HK-2 (cell line): ENCODE results near the gene HOXA6.
A peak's percentile ranks its signal among the peaks of the same experiment; 100 is the strongest.

Experiments
- DNase-seq: peaks from one replicate; pipeline ENCODE4 v3.0.0-alpha.2; 2018; ENCODE audit not compliant: unreplicated experiment

The HOXA6 gene

DNA sequence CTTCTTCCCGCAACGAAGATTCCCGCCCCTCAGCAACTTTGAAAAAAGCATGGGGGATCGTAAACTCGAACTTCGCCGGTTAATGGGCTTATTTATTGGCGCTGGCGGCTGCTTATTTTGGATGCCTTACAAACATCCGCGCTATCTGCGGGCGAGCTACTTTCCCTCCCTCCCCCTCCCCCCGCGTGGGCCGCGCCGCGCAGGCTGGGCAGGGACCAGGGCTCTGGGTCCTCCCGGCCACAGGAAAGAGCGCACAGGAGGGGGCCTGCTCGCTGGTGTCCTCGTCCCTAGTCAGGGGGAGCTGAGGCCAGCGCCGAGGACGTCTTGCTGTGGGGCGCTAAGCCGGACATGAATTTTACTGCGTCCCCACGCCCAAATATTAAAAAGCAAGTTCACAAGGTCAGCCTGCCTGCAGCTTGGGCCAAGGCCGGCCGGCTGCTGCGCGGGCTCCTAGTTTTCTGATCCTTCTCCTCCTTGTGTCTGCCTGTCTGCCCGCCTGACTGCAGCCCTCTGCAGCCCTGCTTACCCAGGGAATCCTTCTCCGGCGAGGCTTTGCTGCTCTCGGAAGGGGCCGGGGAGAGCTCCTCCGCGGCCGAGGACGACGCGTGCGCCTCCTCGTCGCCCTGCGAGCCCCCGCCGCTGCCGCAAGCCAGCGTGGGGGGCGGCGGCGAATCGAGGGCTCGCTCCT lies 25.4 kb upstream of the HOXA6 start:
- peak; percentile 77 for DNase-seq

DNA sequence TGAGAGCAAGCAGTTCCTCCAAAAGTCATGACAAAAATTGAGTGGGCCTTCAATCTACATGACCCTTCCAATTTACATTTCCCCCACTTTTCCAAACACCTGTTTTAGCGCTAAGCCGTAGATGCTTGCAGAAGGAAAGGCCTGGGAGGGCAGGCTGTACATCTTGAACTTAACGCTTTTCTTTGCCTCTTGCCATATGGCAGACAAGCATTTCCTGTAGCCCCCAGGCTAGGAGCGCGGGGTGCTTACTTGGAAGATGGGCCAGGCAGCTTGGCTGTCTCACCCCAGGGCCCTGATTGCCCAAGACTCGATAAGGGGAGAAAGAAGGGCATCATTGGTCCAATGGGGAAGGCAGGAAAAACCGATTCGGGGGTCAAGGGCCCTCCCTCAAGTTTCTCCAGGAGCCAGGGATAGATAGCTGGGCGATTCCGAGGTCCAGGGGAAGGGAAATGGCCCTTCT lies 24.8 kb upstream of the HOXA6 start:
- peak; percentile 53 for DNase-seq

DNA sequence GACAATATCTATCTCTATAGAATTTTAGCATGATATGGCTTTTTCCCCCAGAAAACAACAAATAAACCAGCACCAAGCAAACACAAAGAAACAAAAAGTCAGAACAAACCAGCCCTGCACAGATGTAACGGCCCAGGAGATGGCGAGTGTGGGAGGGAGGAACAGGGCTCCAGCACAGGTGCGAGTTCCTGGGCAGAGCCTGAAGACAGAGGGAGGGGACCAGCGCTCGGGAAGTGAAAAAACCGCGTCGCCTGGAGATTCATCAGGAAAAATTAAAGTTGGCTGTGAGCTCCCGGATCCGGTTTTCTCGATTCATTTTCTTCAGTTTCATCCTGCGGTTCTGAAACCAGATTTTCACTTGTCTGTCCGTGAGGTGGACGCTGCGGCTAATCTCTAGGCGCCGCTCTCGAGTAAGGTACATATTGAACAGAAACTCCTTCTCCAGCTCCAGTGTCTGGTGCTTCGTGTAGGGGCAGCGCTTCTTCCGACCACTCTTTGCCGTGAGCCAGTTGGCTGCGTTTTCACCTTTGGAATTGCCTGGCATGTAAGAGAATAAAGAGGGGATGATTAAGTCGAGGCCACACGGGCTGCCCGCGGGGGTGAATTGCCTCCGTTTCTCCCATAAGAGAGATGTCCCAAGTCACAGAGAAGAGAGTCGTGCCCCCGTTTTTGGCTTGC lies 24.2 kb upstream of the HOXA6 start:
- DNase-seq = peak; percentile 59

DNA sequence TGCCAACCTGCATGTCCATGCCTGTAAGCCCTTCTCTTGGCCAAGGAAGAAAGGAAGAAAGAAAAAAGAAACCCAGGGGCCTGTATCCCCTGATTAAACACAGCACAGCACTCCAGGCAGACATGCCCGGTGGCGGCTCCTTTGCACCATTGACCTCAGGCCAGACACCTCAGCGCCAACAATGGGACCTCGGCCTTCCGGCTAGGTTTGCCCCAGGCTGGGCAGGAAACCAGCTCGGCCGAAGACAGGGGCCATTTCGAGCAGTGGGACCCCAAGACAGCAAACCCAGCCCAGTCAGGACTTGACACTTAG lies 23.7 kb upstream of the HOXA6 start:
- DNase-seq = peak; percentile 68

DNA sequence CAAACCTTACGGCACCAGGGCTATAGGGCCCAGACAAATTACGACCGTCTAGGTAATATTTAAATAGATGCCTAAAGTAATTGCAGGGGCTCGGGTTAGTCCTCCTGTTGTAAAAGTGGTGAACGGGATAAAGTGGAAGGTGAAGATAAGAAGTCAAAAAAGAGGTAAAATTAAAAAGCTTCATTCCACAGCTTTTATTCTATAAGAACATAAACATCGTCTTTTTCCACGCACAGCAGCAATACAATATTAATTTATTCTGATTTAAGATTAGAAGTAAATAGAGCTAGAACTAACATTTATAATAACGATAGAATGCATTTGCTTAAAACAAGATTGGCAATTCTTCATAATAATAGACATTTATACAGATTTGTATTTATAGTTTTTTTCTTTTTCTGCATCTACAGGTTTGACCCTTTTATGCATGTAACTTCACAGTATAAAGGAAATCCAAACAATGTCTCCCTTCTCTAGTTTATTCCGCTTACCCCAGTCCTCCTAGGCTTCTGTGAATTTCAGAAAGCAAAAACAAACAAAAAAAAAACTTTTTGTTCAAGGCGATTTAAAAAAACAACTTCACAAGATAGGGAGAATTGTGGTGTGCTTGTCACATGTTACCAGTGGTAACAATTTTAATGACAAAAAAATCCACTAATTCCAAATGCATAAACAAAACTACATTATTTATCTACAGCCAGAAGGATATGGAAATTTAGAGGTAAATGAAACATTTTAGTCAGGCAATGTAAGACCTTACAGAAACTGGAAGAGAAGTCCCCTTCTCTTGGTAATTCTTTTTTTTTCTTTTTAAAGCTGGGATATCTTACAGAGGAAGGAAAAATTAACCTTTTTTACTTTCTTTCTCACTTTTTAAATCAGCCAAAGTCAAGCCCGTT lies 23.1 kb upstream of the HOXA6 start:
- no peak for DNase-seq

DNA sequence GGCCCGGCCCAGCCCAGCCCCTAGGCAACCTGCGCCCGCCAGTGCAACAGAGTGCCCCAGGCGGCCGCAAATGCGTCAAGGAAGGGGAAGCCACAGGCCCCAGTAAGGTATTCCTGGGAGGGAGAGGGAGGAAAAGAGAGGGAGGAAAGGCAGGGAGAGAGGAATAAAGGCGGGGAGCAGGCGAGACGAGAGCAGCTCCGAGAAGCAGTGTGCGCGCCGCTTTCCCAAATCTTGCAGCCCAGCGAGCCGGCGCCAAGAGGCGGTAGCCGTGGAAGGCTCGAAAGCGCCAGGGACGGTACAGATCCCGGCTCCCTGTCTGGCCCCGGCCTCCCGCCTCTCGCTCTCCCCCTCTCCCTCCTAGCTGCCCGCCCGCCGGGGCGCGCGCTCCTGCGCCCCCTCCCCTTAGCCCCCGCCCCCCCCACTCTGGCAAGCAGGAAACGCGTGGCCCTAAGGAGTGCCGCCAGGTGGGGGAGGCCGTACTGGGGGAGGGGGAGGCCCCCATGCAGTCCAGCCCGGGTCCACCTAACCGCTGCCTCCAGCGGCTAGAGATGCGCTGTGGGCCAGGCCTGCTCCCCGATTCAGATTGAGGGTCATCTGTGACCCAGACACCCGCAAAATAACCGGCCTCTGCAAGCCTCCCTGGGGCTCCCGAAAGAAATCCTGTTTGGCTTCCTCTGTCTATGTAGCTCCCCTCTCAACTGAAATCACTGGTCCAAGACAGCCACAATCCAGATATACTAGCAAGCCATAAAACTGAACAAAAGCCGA lies 22.3 kb upstream of the HOXA6 start:
- peak; percentile 79 for DNase-seq

DNA sequence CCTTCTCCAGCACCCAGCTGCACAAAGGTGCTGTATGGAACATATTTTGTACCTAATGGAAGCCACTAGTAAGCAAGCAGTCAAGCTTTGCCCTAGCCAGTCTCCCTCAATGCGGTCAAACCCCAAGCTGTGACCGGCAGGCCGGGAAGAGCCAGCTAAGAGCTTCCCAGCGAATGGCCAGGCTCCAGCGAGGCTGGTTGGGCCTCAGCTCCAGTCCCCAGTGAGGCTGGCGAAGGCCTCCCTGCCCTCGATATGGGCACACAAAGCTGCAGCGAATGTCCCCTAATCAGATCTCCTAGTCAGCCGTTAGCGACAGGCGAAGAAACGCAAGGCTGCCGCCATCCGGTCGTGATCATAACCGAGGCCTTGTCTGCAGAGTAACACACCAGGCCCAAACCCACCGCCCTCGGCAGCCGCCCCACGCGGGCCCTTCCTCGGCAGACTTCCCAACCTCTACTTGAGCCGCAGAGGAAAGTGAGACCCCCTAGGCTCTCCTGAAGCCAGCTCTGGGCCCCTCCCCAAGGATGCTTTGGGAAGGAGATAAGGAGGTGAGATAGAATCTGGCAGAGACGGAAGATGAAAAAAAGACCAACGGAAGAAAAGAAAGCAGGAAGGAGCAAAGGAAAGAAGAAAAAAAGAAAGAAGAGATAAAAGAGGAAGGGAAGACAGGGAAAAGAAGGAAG lies 20.8 kb upstream of the HOXA6 start:
- DNase-seq = peak; percentile 74

DNA sequence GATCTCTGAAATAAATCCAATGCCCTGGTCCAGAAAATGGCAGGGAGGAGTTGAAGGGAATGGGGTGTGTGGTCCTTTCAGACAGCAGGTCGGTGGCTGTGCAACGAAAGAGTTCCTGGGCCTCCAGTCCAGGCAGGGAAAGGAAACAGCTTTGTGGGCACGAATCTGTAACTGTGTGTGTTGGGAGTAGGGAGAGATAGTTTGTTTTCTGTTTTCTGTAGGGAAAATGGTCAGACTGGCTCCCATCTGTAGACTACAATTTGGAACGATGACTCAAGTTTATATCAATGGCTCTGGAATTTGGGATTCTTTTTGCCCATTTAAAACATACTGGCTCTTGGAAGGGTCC lies 20.3 kb upstream of the HOXA6 start:
- DNase-seq = no peak

DNA sequence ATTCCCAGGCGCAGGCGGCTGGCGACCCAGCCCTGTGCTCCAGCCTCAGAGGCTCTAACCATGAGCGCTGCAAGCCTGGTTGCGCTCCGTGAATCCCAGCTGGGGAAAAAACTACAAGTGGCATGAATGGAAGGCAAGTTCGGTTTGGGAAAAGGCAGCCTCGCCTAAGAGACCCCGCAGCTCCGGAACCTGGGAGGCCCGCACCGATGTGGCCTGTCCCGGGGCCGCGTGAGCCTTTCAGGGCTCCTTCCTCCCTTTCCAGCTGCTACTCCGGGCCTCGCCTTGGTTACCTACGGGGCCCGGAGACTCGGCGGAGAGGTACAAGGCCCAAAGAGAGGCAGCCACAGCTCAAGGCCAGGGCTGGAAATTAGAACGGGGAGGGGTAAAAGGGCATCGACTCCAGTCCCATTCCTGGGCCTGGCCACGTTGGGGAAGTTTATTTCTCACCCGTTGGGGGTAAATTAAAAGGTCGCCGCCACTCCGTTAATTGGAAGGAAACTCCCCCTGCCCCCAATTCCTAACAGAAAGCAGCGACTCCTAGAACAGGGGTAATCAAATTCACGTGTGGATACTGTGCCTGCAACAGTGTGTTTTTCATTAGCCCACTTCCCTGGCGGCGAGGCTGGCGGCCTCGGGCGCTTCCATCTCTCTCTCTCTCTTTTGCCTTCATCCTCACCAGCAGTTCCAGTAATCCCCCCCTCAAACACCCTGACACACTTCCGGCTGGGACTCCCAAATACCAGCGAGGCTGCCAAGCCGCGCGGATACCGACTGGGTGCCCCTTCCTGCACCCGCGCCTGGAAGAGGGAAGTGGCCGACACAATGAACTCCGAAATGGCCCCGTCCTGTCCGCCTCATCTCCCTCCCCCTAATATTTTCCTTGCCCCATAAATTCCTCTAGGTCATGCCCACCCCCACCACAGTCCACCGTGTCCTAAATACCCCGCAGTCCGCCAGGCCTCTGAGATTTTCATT lies 19.2 kb upstream of the HOXA6 start:
- DNase-seq = peak; percentile 83

DNA sequence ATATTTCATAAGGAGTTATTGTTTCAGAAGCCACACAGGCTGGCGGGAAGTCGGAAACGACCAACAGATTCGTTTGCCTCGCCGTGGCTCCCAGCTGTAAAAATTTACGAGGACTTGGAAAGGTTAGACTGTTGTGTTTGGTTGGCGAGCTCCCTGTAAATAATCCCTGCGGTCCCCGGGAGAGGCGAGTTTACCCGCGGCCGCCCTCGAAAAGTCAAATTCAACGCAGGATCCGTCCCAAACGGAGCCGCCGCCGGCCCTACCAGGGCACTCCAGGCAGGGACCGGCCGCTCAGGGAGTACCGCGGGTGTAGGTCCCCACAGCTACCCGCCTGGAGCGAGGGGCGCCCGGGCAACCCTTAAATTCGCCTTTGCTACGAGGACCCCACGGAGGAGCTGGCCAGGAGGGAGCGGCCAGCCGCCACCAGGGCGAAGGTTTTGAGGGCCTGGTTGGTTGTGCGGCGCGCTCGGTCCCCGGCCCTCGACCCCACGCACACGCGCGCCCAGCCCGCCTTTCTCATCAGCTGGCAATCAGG lies 18.5 kb upstream of the HOXA6 start:
- DNase-seq = peak; percentile 56

DNA sequence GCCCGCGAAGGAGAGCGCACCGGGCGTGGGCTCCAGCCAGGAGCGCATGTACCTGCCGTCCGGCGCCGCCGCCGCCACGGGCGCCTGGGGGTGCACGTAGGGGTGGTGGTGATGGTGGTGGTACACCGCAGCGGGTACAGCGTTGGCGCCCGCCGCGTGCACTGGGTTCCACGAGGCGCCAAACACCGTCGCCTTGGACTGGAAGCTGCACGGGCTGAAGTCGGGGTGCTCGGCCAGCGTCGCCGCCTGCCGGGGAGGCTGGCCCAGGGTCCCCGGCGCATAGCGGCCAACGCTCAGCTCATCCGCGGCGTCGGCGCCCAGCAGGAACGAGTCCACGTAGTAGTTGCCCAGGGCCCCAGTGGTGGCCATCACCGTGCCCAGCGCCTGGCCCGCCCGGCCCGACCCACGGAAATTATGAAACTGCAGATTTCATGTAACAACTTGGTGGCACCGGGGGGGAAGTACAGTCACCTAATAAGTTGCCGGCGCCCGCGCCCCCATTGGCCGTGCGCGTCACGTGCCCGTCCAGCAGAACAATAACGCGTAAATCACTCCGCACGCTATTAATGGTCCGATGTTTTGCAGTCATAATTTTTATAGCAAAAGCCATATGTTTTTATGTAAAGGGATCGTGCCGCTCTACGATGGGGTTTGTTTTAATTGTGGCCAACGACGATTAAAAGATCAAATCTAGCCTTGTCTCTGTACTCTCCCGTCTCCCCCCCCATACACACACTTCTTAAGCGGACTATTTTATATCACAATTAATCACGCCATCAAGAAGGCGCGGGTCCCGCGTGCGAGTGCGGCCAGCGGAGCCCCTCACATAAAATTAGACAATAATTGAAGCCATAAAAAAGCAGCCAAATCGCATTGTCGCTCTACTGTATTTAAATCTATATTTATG lies 17.8 kb upstream of the HOXA6 start, which contains the start of gene HOXA9:
HOXA9 (minus strand) TSS at position 449 of the 907 bp plus-strand sequence; CDS start at position 369, 80 bp downstream.
- DNase-seq = peak; percentile 86

DNA sequence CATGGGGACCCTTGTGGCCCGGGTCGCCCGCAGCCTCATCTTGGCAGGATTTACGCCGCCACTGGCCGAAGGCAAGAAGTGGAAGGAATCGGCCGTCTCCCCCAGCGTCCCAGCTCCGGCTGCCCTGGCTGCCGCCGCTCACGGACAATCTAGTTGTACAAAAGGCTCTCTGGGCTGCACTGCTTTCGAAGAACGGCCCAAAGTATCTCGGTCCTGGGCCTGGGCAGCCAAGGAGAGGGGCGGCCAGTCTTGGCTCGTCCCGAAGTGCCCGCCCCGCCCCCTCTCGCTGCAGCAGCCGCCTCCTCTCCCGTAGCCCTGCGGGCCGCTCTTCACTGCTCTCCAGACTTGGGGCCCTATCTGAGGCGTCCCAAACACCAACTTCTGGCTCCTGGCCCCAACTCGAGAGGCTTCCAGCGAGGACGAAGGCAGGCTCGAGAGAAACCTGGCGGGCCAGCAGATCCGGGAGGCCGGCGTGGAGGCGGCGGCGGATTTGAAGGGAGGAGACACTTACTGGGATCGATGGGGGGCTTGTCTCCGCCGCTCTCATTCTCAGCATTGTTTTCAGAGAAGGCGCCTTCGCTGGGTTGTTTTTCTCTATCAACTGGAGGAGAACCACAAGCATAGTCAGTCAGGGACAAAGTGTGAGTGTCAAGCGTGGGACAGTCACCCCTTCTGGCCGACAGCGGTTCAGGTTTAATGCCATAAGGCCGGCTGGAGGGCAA lies 17.0 kb upstream of the HOXA6 start:
- peak; percentile 56 for DNase-seq

DNA sequence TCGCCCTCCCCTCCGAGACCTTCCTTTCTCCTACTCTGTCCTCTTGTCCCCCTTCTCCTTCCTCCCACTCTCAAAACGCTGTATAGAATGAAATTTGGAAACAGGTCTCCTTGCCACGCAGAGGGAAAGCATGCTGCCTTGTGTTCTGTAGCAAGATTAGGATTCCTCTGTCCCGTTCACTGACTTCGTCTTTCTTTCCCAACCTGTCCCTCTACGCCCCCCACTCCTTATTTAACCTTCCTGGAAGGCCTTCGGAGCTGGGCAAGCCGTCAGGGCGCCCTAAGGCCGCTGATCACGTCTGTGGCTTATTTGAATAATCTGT lies 16.4 kb upstream of the HOXA6 start:
- no peak for DNase-seq

DNA sequence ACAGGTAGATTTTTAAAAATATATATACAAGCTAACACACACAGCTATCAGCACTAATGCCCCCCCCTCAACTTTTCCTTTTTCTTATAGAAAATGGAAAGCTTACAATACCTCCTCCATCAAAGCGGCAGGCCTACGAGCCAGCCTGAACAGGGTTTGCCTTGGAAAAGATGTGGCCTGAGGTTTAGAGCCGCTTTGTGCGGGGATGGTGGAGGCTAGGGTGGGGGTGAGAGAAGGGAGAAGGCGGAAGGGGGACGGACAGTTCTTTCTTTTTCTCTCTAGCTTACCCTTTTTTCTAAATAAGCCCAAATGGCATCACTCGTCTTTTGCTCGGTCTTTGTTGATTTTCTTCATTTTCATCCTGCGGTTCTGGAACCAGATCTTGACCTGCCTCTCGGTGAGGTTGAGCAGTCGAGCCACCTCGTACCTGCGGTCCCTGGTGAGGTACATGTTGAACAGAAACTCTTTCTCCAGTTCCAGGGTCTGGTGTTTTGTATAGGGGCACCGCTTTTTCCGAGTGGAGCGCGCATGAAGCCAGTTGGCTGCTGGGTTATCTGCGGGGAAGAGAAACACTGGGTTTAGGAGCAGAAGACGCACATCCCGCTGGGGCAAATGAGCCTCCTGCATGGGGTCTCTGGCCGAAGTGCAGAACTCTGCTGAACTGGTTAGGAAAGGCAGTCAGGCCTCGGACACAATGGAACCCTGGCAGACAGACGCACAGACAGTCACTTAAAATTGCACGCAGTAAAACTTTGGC lies 15.9 kb upstream of the HOXA6 start:
- no peak for DNase-seq

DNA sequence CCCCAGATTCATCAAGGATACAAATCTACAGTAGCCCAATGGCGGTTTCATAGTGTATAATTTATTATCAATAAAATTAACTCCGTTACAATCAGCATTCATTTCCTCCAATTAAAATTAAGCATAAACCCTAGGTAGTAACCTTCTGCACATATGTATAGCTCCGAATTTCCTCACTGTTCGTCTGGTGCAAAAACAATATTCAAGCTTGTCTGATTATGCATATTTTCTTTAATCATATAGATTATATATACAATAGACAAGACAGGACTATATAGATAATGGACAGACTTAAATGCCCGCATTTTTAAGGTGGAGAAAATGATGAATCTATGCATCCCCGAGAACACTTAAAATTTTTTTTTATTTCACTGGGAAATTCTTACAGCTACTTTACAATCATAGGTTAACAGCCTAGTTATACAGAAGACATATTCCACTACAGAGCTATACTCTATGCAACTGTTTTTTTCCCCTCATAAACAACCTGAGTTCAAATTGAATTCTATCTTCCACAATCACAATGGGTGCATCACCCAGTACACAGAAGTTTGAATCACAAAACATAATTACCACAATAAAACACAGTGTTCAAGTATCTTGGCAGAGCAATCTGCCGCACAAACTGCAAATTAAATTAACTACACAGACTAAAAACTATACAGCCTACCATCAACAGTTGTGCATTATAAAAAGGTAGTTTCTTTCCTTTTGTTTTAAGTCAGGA lies 15.2 kb upstream of the HOXA6 start:
- no peak for DNase-seq

DNA sequence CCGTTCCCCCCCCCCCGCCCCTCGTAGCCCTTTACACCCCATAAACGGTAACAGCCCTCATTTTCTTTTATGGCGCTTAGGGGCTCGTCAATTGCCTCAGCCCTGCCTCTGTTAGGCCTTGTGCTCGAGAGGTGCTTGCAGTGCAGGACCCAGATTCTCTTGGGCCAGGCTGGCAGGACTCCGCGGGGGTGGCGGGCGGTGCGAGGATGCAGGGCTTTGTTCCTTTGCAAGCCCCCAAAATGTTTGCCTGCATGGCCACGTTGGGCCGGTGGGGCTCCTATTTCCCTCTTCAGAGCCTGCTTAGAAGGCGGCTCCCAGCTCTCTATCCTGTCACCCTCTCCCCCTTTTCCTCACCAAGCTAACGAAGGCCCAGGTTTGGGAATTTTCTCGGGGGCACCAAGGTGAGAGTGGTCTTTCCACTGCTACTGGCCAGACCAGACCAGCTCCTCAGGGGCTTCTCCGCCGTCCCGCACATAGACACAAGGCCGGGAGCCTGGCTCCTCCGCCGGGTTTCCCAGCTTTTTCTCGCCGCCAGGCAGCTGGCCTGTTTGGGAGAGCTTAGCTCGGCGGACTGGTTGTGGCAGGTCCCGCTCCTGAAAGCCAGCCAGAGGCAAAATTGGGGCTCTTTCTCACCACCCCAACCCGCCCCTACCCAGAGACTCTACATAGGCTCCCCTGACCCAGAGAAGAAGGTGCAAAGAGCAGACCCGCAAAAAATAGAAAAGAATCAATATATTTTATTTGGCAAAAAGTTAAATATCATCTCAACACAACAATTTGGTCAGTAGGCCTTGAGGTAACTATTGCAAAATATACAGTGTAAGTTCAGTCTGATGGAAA lies 14.4 kb upstream of the HOXA6 start:
- DNase-seq = no peak
